PC-9 (cell line): ENCODE data around the gene IDI1. TPM values are rescaled to one million over a fixed set of nuclear protein-coding genes. Genes with fewer than 3 reads are reported as not detected.

Source experiments
- BruUV-seq: library from RNA; stranded (reverse); fragments of 400-500 nt; replicated peaks from 2 replicates; lab custom pipeline; 2021; lab: Mats Ljungman, UMichigan
- CTCF ChIA-PET: fragments of 300-600 bp; sonication (Branson Sonifier 250); formaldehyde crosslinking; loops from one replicate; lab custom pipeline; 2022; ENCODE audit warnings: antibody characterized with exemption; lab: Charles Lee
- POLR2A ChIA-PET: fragments of 300-600 bp; sonication (Branson Sonifier 250); formaldehyde crosslinking; loops from one replicate; lab custom pipeline; 2022; ENCODE audit warnings: antibody characterized with exemption; ENCODE audit not compliant: unreplicated experiment; lab: Charles Lee
- DNase-seq, 2 experiments: peaks; one replicate each; pipeline versions ENCODE4 v3.0.0 to v3.0.0-alpha.2; 2015 to 2022; ENCODE audit warnings: mixed read lengths in 1 of 2
- H2AFZ ChIP-seq: fragments of 200-600 bp; sonication (generic); 2 replicates; pipeline ENCODE4 v1.8.1; 2017; ENCODE audit warnings: antibody characterized with exemption
- H3F3A ChIP-seq: fragments of 200-600 bp; sonication (generic); 2 replicates; pipeline ENCODE4 v1.8.1; 2017; ENCODE audit warnings: antibody characterized with exemption, mild to moderate bottlenecking, low read depth; ENCODE audit not compliant: insufficient read depth
- H3K27ac ChIP-seq: fragments of 200-600 bp; sonication (generic); 2 replicates; pipeline ENCODE4 v1.6.1; 2016; ENCODE audit warnings: mixed run types
- H3K27me3 ChIP-seq: fragments of 200-600 bp; sonication (generic); 2 replicates; pipeline ENCODE4 v1.6.1; 2016; ENCODE audit warnings: low read depth, mixed run types; ENCODE audit not compliant: insufficient read depth
- H3K36me3 ChIP-seq: fragments of 200-600 bp; sonication (generic); 2 replicates; pipeline ENCODE4 v1.6.1; 2016; ENCODE audit warnings: low read depth, mixed run types
- H3K4me1 ChIP-seq: fragments of 200-600 bp; sonication (generic); replicated peaks from 2 replicates; pipeline ENCODE4 v1.6.1; 2016; ENCODE audit warnings: mixed run types; ENCODE audit not compliant: insufficient read depth
- H3K4me2 ChIP-seq: fragments of 200-600 bp; sonication (generic); 2 replicates; pipeline ENCODE4 v1.6.1; 2017; ENCODE audit warnings: mixed run types
- H3K4me3 ChIP-seq: fragments of 200-600 bp; sonication (generic); 2 replicates; pipeline ENCODE4 v1.6.1; 2016; ENCODE audit warnings: mixed run types
- H3K79me2 ChIP-seq: fragments of 200-600 bp; sonication (generic); 2 replicates; pipeline ENCODE4 v1.6.1; 2017; ENCODE audit warnings: low read depth, mixed run types
- H3K9me2 ChIP-seq: fragments of 200-600 bp; sonication (generic); 2 replicates; pipeline ENCODE4 v1.8.1; 2017; ENCODE audit warnings: mild to moderate bottlenecking; ENCODE audit not compliant: insufficient read depth
- H3K9me3 ChIP-seq: fragments of 200-600 bp; sonication (generic); 2 replicates; pipeline ENCODE4 v1.8.1; 2016; ENCODE audit warnings: low read depth; ENCODE audit not compliant: insufficient read depth
- H4K20me1 ChIP-seq: fragments of 200-600 bp; sonication (generic); 2 replicates; pipeline ENCODE4 v1.8.1; 2017; ENCODE audit not compliant: insufficient read depth
- CTCF ChIP-seq: fragments of 200-600 bp; sonication (generic); conservative IDR thresholded peaks from 2 replicates; pipeline ENCODE4 v1.6.1; 2017; ENCODE audit warnings: mixed run types, antibody characterized with exemption, mild to moderate bottlenecking, moderate library complexity
- EZH2 ChIP-seq: fragments of 200-600 bp; sonication (generic); IDR thresholded peaks from 2 replicates; pipeline ENCODE4 v1.8.0; 2017; ENCODE audit warnings: antibody characterized with exemption, low read depth
- intact Hi-C: fragments of 100-400 bp; cut with micrococcal nuclease; formaldehyde crosslinking; loops from one replicate; pipeline ENCODE4 v1.10.0; 2022; ENCODE audit not compliant: unreplicated experiment
- total RNA-seq: library from RNA; stranded (reverse); gene quantifications from 2 replicates; pipeline ENCODE4 v1.2.3, GENCODE V29; 2021

IDI1 gene
- total RNA-seq, 1 experiment from 2014 or later, result 57.7 TPM

DNA sequence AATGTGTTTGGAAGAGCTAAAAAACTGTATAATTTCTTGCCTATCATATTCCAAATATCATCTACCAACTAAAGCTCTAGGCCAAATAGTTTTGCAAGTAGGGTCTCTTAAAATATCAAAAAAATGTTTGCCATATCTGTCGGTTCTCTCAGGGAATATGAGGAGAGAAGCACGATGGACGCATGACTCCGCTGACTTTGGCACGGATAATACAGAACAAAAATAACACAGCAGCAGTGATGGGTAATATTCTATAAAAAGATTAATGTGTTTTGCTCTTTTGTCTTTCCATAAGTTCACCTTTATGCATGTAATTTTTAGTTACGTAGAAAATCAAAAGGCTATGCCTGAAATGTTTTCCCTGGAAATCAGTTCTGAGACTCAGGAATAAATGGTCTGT is 22.3 kb downstream of the IDI1 start:
- no TSS peak for BruUV-seq
- no peaks in the 10 kb centered on the region for H3K4me1 ChIP-seq
- TF ChIP-seq EZH2 (no peak), CTCF (no peak)
- H3K79me2 ChIP-seq, result no peaks in the 10 kb centered on the region
- no peaks in the 10 kb centered on the region for H4K20me1 ChIP-seq
- H2AFZ ChIP-seq, result no peak overlapping the region
- no peak overlapping the region for H3K4me3 ChIP-seq
- H3K9me3 ChIP-seq, result no peaks in the 10 kb centered on the region
- ChIA-PET POLR2A (no interaction called here), CTCF (interaction anchor here (0.5 kb wide), 1 partner anchor 9 kb away, joined by 3 read pairs; no protein-coding TSS in a partner anchor)
- H3K27me3 ChIP-seq, result no peaks in the 10 kb centered on the region
- intact Hi-C loops, result no loop called here
- H3K27ac ChIP-seq, result no peak overlapping the region
- H3K4me2 ChIP-seq, result no peak overlapping the region
- H3K9me2 ChIP-seq, result no peaks in the 10 kb centered on the region
- H3F3A ChIP-seq, result no peaks in the 10 kb centered on the region
- H3K36me3 ChIP-seq, result no peaks in the 10 kb centered on the region
- DNase-seq, result no peak

GRCh38 chr10:1025683-1026082 is 23.2 kb downstream of the IDI1 start, which contains the start of gene IDI2:
Gene IDI2, minus strand, starts transcription at chr10:1025859. Its CDS starts 1,136 bp downstream, at chr10:1024723.
- CTCF ChIA-PET, result no interaction called here
- Histone ChIP-seq H3F3A (no peaks in the 10 kb centered on the region), H3K4me2 (no peak within 1 kb of the TSS), H3K27ac (no peak within 1 kb of the TSS), H3K79me2 (no peaks in the 10 kb centered on the region), H3K9me2 (no peaks in the 10 kb centered on the region), H3K9me3 (no peaks in the 10 kb centered on the region), H3K27me3 (no peaks in the 10 kb centered on the region), H3K4me3 (no peak within 1 kb of the TSS), H3K36me3 (no peaks in the 10 kb centered on the region), H4K20me1 (no peaks in the 10 kb centered on the region), H3K4me1 (no peaks in the 10 kb centered on the region), H2AFZ (no peak within 1 kb of the TSS)
- TF ChIP-seq CTCF (no peak), EZH2 (no peak)
- POLR2A ChIA-PET, result no interaction called here
- intact Hi-C loops, result no loop called here
- BruUV-seq, result no TSS peak
- no peak for DNase-seq

DNA sequence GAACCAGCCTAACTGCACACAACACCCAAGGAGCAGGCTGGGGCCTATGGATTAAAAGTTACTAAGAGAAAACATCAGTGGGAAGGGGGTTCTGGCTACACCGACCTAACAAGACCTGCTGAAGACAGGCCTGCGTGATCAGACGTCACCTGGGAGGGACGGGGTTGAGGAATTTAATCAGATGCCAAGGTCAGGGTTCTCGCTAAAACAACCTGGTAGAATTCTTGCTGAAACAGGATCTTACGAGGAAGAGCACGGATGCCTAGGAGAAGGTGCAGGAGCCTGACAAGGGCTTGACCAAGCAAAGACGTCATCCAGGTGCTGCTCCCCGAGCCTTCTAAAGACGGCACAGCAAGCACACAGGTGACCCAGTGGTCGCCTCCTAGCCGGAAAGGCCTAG is 24.8 kb downstream of the IDI1 start:
- Histone ChIP-seq H3K4me2 (no peak overlapping the region), H3K4me1 (no peaks in the 10 kb centered on the region), H3K27ac (no peak overlapping the region), H3K27me3 (no peaks in the 10 kb centered on the region), H3K4me3 (no peak overlapping the region), H3F3A (no peaks in the 10 kb centered on the region), H3K9me2 (no peaks in the 10 kb centered on the region), H3K9me3 (no peaks in the 10 kb centered on the region), H3K36me3 (no peaks in the 10 kb centered on the region), H2AFZ (no peak overlapping the region), H3K79me2 (no peaks in the 10 kb centered on the region), H4K20me1 (0 out of 2 replicates have a peak, but pooled peaks cover 2% of the 10 kb centered on the region)
- POLR2A ChIA-PET, result no interaction called here
- CTCF ChIA-PET, result no interaction called here
- BruUV-seq, result no TSS peak
- TF ChIP-seq EZH2 (no peak), CTCF (no peak)
- intact Hi-C loops, result no loop called here
- no peak for DNase-seq
